WI38 (cell line): ENCODE measurements around the gene RAB1A.
"Not testable (repeated sequence)": the region's sequence is repeated elsewhere in the genome, so short reads cannot be mapped to it uniquely, and the experiment has no call there.

ENCODE experiments used
- H3K4me3 ChIP-seq: 2 replicates; pipeline ENCODE4 v1.5.1; 2011; ENCODE audit warnings: low read depth, mild to moderate bottlenecking, control low read depth, low read length
- TF ChIP-seq, protein P1 (sequence below): IDR thresholded peaks from 2 replicates; pipeline ENCODE4 v1.5.1; 2012; ENCODE audit warnings: low read depth, mild to moderate bottlenecking, control low read depth, low read length

Gene RAB1A

DNA sequence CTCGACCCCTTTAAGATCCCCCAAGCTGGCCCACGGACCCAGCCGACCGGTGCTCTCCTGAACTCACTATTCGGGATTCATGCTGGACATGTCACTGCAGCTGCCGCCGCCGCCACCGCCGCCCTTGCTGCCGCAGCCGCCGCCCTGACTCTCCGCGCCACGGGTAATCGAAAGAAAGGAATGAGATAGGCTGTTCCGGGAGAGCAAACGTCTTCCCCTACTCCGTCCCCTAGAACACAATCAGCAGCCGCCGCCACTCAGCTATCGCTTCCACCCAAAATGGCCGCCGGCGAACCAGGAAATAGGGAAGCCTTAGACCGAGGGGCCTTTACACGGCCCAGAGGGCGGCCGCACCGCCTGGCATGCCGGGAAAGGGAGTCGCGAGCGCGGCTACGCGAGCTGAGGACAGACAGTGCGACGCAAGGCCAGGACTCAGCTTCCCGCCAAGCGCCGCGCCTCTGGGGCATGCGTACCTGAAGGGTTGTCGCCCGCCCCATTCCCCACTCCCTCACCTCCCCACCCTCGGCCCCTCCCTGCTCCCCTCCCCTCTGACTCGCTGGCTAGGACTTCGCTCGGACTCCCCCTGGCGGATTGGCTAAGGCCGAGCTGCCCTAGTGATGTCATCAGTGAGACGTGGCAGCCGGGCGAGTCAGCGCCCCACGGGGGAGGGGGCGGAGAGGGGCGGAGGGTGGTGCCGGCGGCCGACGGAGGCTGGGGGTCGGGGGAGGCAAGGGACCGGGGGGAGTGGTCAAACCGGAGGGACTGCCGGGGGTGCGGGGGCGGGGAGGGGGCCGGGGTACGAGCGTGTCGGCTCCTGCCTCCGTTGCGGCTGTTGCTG is at the start of gene RAB1A:
Gene RAB1A (minus strand): TSS at position 281 of the 838 bp plus-strand sequence. CDS start 191 bp downstream, at position 90.
- TF ChIP-seq, protein P1, sequence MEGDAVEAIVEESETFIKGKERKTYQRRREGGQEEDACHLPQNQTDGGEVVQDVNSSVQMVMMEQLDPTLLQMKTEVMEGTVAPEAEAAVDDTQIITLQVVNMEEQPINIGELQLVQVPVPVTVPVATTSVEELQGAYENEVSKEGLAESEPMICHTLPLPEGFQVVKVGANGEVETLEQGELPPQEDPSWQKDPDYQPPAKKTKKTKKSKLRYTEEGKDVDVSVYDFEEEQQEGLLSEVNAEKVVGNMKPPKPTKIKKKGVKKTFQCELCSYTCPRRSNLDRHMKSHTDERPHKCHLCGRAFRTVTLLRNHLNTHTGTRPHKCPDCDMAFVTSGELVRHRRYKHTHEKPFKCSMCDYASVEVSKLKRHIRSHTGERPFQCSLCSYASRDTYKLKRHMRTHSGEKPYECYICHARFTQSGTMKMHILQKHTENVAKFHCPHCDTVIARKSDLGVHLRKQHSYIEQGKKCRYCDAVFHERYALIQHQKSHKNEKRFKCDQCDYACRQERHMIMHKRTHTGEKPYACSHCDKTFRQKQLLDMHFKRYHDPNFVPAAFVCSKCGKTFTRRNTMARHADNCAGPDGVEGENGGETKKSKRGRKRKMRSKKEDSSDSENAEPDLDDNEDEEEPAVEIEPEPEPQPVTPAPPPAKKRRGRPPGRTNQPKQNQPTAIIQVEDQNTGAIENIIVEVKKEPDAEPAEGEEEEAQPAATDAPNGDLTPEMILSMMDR = no peak
- peak within 1 kb of the TSS; percentile 68 for H3K4me3 ChIP-seq

DNA sequence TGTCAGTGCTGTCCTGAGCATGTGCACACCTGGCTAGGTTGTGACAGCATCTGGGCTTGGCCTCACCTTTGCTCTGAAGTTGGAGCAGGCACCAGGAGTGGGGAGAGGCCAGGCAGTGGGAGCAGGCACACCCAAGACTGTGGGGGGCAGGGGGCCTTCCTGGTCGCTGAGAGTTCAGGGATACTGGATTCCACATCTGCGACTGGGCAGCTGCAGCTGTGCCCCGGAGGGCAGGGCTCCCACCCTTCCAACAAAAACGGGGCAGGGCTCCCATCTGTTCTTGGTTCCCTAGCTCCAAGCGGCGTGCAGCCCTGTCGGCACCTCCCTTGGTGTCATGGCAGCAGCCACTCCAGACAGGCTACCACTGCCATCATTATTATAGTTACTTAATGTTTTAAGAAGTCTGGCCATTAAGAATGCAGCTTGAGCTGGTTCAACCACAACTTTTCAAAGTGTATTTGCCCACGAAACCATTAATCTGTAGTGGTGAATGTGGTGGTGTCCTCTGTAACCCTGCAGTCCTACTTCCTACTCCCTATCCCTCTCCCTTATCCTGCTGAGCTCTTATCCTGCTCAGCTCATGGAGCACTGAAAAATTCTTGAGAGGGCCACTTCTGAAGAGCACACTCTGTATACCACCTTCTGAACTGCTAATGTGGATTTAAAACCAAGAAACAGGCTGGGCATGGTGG is 48.0 kb upstream of the RAB1A start:
- TF ChIP-seq, protein P1 = no peak
- no peak overlapping the region for H3K4me3 ChIP-seq

DNA sequence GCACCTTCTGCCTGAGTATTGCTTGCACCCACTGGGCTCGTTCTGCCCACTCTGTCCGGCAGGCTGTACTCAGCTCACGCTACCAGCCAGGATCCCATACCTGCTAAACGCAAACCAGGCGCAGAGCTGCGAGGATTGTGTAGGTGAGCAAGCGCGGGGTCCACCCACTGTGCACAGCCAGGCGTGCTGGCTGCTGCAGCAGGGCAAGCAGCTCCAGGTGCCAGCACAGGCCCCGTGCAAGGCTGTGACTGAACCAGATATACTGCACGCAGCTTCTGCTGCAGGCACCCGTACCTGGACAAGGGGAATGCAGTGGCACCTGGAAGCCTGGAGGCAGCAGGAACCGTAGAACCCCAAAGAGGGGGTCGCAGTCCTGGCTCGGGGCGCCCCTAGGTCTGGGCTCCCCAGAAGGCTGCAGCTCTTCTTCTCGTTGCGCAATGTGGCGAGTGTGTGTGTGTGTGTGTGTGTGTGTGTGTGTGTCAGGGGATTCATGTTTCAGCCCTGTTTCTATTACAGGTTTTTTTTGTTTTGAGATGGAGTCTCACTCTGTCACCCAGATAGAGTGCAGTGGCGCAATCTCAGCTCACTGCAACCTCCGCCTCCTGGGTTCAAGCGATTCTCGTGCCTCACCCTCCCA is 46.1 kb upstream of the RAB1A start:
- H3K4me3 ChIP-seq = no peak overlapping the region
- TF ChIP-seq, protein P1 = no peak

DNA sequence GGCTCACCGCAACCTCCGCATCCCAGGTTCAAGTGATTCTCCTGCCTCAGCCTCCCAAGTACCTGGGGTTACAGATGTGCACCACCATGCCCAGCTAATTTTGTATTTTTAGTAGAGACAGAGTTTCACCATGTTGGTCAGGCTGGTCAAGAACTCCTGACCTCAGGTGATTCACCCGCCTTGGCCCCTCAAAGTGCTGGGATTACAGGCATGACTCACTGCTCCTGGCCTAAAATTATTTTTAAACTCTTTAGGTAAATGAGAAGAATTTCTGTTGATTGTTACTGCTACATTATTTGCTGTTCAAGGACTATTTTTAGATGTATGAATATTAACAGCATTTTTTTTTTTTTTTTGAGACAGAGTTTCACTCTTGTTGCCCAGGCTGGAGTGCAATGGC is 44.1 kb upstream of the RAB1A start:
- not testable (repeated sequence) for H3K4me3 ChIP-seq

DNA sequence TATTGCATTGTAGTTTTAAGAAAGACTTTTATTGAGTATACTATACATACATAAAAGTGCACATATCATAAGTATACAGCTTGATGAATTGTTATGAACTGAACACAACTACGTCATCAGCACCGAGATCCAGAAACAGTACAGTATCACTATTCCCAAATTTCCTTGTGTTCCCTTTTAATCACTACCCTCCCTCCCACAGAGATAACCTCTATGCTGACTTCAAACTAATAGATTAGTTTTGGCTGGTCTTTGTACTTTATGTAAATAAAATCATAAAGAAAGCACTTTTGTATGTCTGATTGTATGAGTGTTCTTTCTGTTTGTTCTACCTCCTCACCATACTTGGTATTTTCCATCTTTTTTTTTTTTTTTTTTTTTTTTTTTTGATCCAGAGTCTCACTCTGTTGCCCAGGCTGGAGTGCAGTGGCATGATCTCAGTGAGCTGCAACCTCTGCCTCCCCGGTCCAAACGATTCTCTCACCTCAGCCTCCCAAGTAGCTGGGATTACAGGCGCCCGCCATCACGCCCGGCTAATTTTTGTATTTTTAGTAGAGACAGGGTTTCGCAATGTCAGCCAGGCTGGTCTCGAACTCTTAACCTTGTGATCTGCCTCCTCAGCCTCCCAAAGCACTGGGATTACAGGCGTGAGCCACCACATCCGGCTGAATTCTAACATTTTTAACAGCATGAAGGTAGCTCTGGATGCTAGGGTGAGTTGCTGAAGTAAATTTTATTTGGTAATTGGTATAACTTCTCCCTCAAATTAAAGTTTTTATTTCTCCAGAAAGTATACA is 43.3 kb upstream of the RAB1A start:
- H3K4me3 ChIP-seq = no peak overlapping the region
- TF ChIP-seq, protein P1 = no peak

DNA sequence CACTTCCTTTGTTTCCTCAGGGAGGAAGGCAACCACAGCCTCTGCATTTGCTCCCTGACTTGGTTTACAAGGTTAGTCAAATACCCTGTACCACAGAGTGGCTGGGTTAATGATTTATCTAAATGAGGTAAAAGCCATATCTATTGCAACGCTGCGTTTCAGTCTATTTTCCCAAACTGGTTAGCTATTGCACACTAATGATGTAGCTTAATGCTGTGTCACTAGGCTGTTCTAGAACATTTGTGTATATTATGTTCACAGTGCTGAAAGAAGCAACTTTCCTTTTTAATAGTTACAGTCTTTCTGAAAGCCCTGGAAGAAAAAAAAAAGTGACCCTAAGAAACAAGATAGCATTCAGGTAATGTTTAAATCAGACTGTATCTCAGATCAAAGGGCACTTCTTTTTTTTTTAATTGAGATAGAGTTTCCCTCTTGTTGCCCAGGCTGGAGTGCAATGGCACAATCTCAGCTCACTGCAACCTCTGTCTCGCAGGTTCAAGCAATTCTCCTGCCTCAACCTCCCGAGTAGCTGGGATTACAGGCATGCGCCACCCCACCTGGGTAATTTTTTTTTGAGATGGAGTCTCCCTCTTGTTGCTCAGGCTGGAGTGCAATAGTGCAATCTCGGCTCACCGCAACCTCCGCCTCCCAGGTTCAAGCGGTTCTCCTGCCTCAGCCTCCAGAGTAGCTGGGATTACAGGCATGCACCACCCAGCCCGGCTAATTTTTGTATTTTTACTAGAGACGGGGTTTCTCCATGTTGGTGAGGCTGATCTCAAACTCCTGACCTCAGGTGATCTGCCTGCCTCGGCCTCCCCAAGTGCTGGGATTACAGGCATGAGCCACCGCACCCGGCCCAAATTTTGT is 40.9 kb upstream of the RAB1A start:
- H3K4me3 ChIP-seq = not testable (repeated sequence)

DNA sequence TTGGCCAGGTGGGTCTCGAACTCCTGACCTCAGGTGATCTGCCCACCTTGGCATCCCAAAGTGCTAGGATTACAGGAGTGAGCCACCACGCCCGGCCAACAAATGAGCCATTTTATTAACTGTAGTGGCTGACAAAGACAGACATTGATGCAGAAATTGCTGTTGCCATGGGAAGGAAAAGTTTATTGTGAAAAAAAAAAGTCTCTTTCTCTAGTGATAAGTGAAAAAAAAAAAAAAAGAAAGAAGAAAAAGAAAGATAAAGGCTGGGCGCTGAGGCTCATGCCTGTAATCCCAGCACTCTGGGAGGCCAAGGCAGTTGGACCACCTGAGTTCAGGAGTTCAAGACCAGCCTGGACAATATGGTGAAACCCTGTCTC is 39.8 kb upstream of the RAB1A start:
- TF ChIP-seq, protein P1 = no peak
- H3K4me3 ChIP-seq = no peak overlapping the region
